OCI-LY7 (cell line): ENCODE results near the gene PPP3CA.

Experiments used
- EZH2phosphoT487 ChIP-seq: fragments of 200-600 bp; sonication (generic); IDR thresholded peaks from 2 replicates; pipeline ENCODE4 v1.6.1; 2018; ENCODE audit warnings: low read depth, borderline replicate concordance, mild to moderate bottlenecking, mixed run types, antibody characterized with exemption, low read length, moderate library complexity, mixed read lengths
- TF ChIP-seq, protein P1 (sequence below): fragments of 200-600 bp; sonication (generic); conservative IDR thresholded peaks from 2 replicates; pipeline ENCODE4 v1.5.1; 2014; ENCODE audit warnings: mild to moderate bottlenecking, antibody characterized with exemption, low read length, moderate library complexity, mixed read lengths

- TF ChIP-seq, protein P1, sequence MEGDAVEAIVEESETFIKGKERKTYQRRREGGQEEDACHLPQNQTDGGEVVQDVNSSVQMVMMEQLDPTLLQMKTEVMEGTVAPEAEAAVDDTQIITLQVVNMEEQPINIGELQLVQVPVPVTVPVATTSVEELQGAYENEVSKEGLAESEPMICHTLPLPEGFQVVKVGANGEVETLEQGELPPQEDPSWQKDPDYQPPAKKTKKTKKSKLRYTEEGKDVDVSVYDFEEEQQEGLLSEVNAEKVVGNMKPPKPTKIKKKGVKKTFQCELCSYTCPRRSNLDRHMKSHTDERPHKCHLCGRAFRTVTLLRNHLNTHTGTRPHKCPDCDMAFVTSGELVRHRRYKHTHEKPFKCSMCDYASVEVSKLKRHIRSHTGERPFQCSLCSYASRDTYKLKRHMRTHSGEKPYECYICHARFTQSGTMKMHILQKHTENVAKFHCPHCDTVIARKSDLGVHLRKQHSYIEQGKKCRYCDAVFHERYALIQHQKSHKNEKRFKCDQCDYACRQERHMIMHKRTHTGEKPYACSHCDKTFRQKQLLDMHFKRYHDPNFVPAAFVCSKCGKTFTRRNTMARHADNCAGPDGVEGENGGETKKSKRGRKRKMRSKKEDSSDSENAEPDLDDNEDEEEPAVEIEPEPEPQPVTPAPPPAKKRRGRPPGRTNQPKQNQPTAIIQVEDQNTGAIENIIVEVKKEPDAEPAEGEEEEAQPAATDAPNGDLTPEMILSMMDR = no peak
- no peak for TF ChIP-seq EZH2phosphoT487
Measured at GRCh38 chr4:101172369-101172768, 175.0 kb downstream of the PPP3CA start.
